Activated CD8-positive, alpha-beta T cell treated with anti-CD3 and anti-CD28 coated beads, Interleukin-2, amount 10 ng/mL, durations not matched to agents 7 days and 5 days (primary cell): ENCODE data around the gene MINDY4. TPM values are rescaled to one million over a fixed set of nuclear protein-coding genes. Genes with fewer than 3 reads are reported as not detected.

Experiments used
- ATAC-seq: fragments of 150-1000 bp; cut with Tn5 transposase; one replicate; pipeline ENCODE4 v1.10.0; 2021; ENCODE audit warnings: moderate library complexity
- CTCF ChIA-PET: fragments of 350-600 bp; sonication (Branson Sonifier 250); formaldehyde crosslinking; loops from one replicate; lab custom pipeline; 2021; ENCODE audit warnings: antibody characterized with exemption; lab: Charles Lee
- POLR2A ChIA-PET: fragments of 350-600 bp; sonication (Branson Sonifier 250); formaldehyde crosslinking; loops from one replicate; lab custom pipeline; 2021; ENCODE audit warnings: antibody characterized with exemption; lab: Charles Lee
- DNase-seq: peaks from one replicate; pipeline ENCODE4 v3.0.0-alpha.2; 2020
- H3K27ac Mint-ChIP-seq: one replicate; pipeline ENCODE4 v1.8.0; 2021; ENCODE audit warnings: mild to moderate bottlenecking, mixed read lengths
- H3K27me3 Mint-ChIP-seq: one replicate; pipeline ENCODE4 v1.8.0; 2021; ENCODE audit warnings: low read depth, mixed read lengths
- H3K36me3 Mint-ChIP-seq: one replicate; pipeline ENCODE4 v1.8.0; 2021; ENCODE audit warnings: low read depth, mixed read lengths
- H3K4me1 Mint-ChIP-seq: one replicate; pipeline ENCODE4 v1.8.0; 2021; ENCODE audit warnings: low read depth, mixed read lengths
- H3K4me3 Mint-ChIP-seq: one replicate; pipeline ENCODE4 v1.8.0; 2021; ENCODE audit warnings: mild to moderate bottlenecking, mixed read lengths
- H3K9me3 Mint-ChIP-seq: one replicate; pipeline ENCODE4 v1.8.0; 2022; ENCODE audit warnings: mixed read lengths; ENCODE audit not compliant: insufficient read depth
- total RNA-seq, 2 experiments: library from RNA; stranded (reverse); gene quantifications; one replicate each; pipeline ENCODE4 v1.2.3, GENCODE V29; 2021

The MINDY4 gene
- total RNA-seq, 2 experiments from 2014 or later: 1.3 to 1.5 TPM

DNA sequence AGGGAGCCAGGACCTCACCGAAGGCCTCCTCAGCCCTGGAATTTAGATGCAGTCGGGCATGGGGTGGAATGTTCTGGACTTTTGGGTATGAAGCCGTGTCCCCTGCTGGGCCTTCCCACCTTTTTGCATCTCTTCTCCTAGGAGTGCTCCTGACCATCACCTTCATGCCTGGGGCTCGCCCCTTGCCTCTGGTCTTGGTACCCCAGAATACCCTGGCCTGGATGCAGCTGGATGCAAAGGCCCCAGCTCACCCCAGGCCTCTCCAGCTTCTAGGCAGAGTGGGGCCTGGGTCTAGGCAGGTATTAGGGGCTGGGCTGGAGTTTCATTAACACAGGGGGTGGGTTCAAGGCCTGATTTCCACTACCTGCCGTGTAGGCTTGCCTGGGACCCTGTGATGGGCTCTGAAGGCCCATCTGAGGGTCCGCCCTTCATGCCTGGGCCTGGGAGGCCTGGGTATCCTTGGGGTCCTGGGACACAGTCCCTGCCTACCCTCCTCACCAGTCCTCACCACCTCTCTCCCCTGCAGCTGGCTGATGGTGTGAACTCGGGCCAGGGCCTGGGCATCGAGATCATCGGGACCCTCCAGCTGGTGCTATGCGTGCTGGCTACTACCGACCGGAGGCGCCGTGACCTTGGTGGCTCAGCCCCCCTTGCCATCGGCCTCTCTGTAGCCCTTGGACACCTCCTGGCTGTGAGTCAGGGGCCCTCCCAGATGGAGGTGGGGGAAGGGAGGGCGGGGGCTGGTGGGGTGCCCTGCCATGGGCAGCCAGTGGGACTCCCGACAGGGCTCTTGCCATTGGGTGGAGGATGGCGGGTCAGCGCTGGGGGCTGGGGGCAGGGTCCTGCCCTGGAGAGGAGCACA is 150.6 kb downstream of the MINDY4 start:
- ATAC-seq: no peak
- no peak overlapping the region for H3K4me3 Mint-ChIP-seq
- no peaks in the 10 kb centered on the region for H3K27me3 Mint-ChIP-seq
- no peak for DNase-seq
- H3K36me3 Mint-ChIP-seq: no peaks in the 10 kb centered on the region
- H3K4me1 Mint-ChIP-seq: no peaks in the 10 kb centered on the region
- no peaks in the 10 kb centered on the region for H3K9me3 Mint-ChIP-seq
- ChIA-PET POLR2A (no interaction called here), CTCF (no interaction called here)
- H3K27ac Mint-ChIP-seq: no peak overlapping the region

DNA sequence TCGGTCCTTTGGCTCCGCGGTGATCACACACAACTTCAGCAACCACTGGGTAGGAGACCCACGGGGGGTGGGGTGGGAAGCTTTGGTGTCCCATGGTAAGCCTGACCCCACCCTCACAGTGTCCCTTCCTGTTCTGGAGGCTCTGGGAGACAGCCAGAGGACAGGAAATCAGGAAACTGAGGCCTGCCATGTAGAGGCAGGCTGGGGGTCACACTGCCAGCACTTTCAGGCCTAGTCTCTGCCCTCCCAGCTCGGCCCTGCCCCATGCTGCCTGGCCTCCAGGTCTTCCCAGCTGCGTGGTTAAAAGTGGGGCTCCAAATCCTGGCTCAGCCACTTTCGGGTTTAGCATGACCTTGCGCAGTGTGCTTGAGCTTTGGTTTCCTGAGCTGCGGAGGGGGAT is 151.4 kb downstream of the MINDY4 start:
- no peak for DNase-seq
- POLR2A ChIA-PET: no interaction called here
- peaks cover 3% of the 10 kb centered on the region for H3K9me3 Mint-ChIP-seq

DNA sequence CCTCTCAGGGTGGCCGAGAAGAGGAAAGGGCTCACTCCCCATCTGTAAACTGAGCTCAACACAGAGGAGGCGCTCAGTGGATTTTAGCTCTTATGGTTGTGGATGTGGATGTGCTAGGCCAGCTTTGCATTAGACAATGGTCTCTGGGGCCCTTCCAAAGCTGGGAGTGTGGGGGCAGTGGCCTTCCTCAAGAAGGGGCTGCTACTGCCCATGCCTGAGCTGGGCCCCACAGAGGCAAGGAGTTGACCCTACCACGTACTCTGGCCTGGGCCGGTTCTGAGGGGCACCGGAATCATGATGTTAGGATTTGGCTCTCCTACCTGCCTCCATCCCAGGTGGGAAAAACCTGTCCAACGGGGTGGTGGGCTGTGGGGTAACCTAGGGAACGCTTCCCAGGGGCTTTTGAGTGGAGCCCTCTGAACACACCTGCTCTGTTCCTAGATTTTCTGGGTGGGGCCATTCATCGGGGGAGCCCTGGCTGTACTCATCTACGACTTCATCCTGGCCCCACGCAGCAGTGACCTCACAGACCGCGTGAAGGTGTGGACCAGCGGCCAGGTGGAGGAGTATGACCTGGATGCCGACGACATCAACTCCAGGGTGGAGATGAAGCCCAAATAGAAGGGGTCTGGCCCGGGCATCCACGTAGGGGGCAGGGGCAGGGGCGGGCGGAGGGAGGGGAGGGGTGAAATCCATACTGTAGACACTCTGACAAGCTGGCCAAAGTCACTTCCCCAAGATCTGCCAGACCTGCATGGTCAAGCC is 152.0 kb downstream of the MINDY4 start:
- no peaks in the 10 kb centered on the region for H3K4me1 Mint-ChIP-seq
- peaks cover 8% of the 10 kb centered on the region for H3K9me3 Mint-ChIP-seq
- DNase-seq (no peak), ATAC-seq (no peak)
- no peaks in the 10 kb centered on the region for H3K36me3 Mint-ChIP-seq
- ChIA-PET POLR2A (no interaction called here), CTCF (interaction anchor here (1.1 kb wide), 1 partner anchor 16 kb away, joined by 3 read pairs; no protein-coding TSS in a partner anchor)
- no peaks in the 10 kb centered on the region for H3K27me3 Mint-ChIP-seq
- no peak overlapping the region for H3K4me3 Mint-ChIP-seq
- H3K27ac Mint-ChIP-seq: no peak overlapping the region

More for the DNA sequence above, 151.4 kb downstream of the MINDY4 start:
- ATAC-seq: no peak
- Mint-ChIP-seq H3K4me1 (no peaks in the 10 kb centered on the region), H3K36me3 (no peaks in the 10 kb centered on the region), H3K27ac (no peak overlapping the region), H3K4me3 (no peak overlapping the region), H3K27me3 (no peaks in the 10 kb centered on the region)
- CTCF ChIA-PET: no interaction called here

DNA sequence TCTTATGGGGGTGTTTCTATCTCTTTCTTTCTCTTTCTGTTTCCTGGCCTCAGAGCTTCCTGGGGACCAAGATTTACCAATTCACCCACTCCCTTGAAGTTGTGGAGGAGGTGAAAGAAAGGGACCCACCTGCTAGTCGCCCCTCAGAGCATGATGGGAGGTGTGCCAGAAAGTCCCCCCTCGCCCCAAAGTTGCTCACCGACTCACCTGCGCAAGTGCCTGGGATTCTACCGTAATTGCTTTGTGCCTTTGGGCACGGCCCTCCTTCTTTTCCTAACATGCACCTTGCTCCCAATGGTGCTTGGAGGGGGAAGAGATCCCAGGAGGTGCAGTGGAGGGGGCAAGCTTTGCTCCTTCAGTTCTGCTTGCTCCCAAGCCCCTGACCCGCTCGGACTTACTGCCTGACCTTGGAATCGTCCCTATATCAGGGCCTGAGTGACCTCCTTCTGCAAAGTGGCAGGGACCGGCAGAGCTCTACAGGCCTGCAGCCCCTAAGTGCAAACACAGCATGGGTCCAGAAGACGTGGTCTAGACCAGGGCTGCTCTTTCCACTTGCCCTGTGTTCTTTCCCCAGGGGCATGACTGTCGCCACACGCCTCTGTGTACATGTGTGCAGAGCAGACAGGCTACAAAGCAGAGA is 152.7 kb downstream of the MINDY4 start:
- no peak for DNase-seq
- Mint-ChIP-seq H3K27ac (no peak overlapping the region), H3K9me3 (peaks cover 8% of the 10 kb centered on the region), H3K4me1 (no peaks in the 10 kb centered on the region), H3K36me3 (no peaks in the 10 kb centered on the region), H3K4me3 (no peak overlapping the region), H3K27me3 (no peaks in the 10 kb centered on the region)
- ChIA-PET CTCF (interaction anchor here (1.1 kb wide), 1 partner anchor 16 kb away, joined by 3 read pairs; no protein-coding TSS in a partner anchor), POLR2A (no interaction called here)
- ATAC-seq: no peak

DNA sequence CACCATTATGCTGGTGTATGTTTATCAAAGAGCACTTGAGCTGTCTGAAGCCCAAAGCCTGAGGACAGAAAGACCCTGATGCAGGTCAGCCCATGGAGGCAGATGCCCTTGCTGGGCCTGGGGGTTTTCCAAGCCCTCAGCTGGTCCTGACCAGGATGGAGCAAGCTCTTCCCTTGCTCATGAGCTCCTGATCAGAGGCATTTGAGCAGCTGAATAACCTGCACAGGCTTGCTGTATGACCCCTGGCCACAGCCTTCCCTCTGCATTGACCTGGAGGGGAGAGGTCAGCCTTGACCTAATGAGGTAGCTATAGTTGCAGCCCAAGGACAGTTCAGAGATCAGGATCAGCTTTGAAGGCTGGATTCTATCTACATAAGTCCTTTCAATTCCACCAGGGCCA is 153.4 kb downstream of the MINDY4 start:
- ChIA-PET CTCF (interaction anchor here (1.0 kb wide), 1 partner anchor 15 kb away, joined by 3 read pairs; no protein-coding TSS in a partner anchor), POLR2A (no interaction called here)
- DNase-seq: no peak
- H3K27ac Mint-ChIP-seq: no peak overlapping the region
- H3K36me3 Mint-ChIP-seq: no peaks in the 10 kb centered on the region
- peaks cover 3% of the 10 kb centered on the region for H3K27me3 Mint-ChIP-seq
- no peak for ATAC-seq
- H3K9me3 Mint-ChIP-seq: peaks cover 8% of the 10 kb centered on the region
- H3K4me3 Mint-ChIP-seq: no peak overlapping the region
- H3K4me1 Mint-ChIP-seq: no peaks in the 10 kb centered on the region

DNA sequence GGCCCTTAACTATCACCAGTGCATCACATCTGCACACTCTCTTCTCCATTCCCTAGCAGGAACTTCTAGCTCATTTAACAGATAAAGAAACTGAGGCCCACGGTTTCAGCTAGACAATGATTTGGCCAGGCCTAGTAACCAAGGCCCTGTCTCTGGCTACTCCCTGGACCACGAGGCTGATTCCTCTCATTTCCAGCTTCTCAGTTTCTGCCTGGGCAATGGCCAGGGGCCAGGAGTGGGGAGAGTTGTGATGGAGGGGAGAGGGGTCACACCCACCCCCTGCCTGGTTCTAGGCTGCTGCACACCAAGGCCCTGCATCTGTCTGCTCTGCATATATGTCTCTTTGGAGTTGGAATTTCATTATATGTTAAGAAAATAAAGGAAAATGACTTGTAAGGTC is 153.9 kb downstream of the MINDY4 start:
- CTCF ChIA-PET: interaction anchor here (1.0 kb wide), 1 partner anchor 14 kb away, joined by 3 read pairs; no protein-coding TSS in a partner anchor
- Mint-ChIP-seq H3K4me1 (no peaks in the 10 kb centered on the region), H3K36me3 (no peaks in the 10 kb centered on the region), H3K27me3 (peaks cover 7% of the 10 kb centered on the region), H3K27ac (no peak overlapping the region), H3K4me3 (no peak overlapping the region), H3K9me3 (peaks cover 8% of the 10 kb centered on the region)
- DNase-seq (no peak), ATAC-seq (no peak)
- POLR2A ChIA-PET: no interaction called here

DNA sequence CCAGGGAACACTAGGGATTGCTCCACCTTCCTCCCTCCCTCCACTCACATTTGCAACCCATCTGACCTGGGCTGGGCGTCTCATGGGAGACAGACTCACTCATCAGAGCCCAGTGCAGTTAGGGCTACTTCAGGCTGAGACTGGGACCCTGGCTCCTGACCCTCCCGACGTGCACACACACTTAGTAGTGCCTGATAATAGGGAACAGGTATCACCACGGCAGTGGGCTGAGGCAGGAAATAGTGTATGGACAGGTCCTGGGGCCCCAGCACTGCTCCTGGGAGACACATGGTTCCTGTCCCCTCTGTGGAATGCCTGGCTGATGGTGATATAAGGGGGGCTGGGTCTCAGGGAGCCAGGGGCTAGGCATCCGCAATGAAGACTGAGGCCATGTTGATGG is 154.7 kb downstream of the MINDY4 start:
- Mint-ChIP-seq H3K36me3 (no peaks in the 10 kb centered on the region), H3K27ac (no peak overlapping the region), H3K4me3 (no peak overlapping the region), H3K27me3 (peaks cover 7% of the 10 kb centered on the region), H3K9me3 (peaks cover 8% of the 10 kb centered on the region), H3K4me1 (no peaks in the 10 kb centered on the region)
- ATAC-seq: no peak
- ChIA-PET POLR2A (no interaction called here), CTCF (no interaction called here)
- no peak for DNase-seq

DNA sequence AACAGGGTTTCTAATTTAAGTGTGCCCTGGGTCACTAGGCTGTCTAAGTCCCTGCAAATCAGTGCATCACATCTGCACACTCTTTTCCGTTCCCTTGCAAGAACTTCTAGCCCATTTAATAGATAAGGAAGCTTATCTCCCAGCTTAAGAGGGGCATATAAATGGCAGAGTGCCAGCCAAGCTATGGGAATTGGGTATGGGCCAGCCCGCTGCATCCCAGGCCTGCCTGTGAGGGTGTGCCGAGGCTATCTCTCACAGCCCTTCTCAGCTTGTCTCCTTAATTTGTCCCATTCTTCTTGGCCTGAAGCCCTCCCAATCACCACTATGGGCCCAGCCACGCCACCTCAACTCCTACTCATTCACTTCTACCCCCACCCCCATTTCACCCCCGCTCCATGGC is 155.1 kb downstream of the MINDY4 start:
- peaks cover 7% of the 10 kb centered on the region for H3K27me3 Mint-ChIP-seq
- ChIA-PET POLR2A (no interaction called here), CTCF (no interaction called here)
- no peak overlapping the region for H3K27ac Mint-ChIP-seq
- H3K36me3 Mint-ChIP-seq: no peaks in the 10 kb centered on the region
- H3K4me1 Mint-ChIP-seq: no peaks in the 10 kb centered on the region
- no peak overlapping the region for H3K4me3 Mint-ChIP-seq
- H3K9me3 Mint-ChIP-seq: peaks cover 8% of the 10 kb centered on the region
- DNase-seq (no peak), ATAC-seq (no peak)

DNA sequence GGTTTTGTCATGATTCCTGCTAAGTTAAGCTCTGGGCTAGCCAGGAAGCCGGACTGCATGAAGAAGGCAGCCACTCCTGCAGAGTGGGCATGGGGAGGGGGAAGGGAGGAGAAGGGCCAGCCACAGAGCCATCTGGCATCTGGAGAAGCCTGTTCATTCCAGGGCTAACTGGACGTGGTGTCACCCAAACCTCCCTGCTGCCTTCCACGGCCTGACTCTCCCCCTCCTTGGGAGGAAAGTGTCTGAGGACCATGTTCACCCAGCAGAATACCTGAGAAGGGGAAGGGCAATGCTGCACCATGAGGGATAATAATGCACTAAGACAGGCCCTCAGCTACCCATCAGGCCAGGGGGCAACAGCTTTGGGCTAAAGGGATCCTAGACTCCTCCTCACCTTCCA is 155.8 kb downstream of the MINDY4 start:
- ATAC-seq (no peak), DNase-seq (no peak)
- no peaks in the 10 kb centered on the region for H3K36me3 Mint-ChIP-seq
- ChIA-PET POLR2A (no interaction called here), CTCF (no interaction called here)
- H3K4me3 Mint-ChIP-seq: no peak overlapping the region
- H3K27me3 Mint-ChIP-seq: peaks cover 7% of the 10 kb centered on the region
- H3K4me1 Mint-ChIP-seq: no peaks in the 10 kb centered on the region
- peaks cover 8% of the 10 kb centered on the region for H3K9me3 Mint-ChIP-seq
- H3K27ac Mint-ChIP-seq: no peak overlapping the region

DNA sequence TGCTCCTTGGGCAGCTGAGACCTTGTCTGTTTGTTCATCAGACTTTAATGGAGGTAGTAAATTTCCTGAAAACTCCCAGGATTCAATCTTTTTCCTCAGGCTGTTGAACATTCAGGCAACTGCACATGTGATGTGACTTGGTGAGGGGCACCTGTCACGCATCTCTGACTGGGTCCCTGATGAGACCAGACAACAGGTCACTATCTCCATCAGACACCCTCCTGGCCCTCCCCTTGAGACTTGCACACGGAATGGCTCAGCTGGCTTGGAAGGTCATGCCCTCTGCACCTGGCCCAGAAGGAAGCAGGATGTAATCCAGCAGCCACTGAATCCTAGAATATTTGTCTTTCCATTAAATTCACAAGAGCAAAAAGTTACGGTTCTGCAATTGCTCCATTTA is 156.3 kb downstream of the MINDY4 start:
- no peak for DNase-seq
- H3K9me3 Mint-ChIP-seq: peaks cover 8% of the 10 kb centered on the region
- H3K4me3 Mint-ChIP-seq: no peak overlapping the region
- CTCF ChIA-PET: interaction anchor here (3.2 kb wide), 1 partner anchor 11 kb away, joined by 18 read pairs; no protein-coding TSS in a partner anchor
- no peaks in the 10 kb centered on the region for H3K36me3 Mint-ChIP-seq
- POLR2A ChIA-PET: no interaction called here
- no peak for ATAC-seq
- no peaks in the 10 kb centered on the region for H3K4me1 Mint-ChIP-seq
- H3K27ac Mint-ChIP-seq: no peak overlapping the region
- peaks cover 7% of the 10 kb centered on the region for H3K27me3 Mint-ChIP-seq

DNA sequence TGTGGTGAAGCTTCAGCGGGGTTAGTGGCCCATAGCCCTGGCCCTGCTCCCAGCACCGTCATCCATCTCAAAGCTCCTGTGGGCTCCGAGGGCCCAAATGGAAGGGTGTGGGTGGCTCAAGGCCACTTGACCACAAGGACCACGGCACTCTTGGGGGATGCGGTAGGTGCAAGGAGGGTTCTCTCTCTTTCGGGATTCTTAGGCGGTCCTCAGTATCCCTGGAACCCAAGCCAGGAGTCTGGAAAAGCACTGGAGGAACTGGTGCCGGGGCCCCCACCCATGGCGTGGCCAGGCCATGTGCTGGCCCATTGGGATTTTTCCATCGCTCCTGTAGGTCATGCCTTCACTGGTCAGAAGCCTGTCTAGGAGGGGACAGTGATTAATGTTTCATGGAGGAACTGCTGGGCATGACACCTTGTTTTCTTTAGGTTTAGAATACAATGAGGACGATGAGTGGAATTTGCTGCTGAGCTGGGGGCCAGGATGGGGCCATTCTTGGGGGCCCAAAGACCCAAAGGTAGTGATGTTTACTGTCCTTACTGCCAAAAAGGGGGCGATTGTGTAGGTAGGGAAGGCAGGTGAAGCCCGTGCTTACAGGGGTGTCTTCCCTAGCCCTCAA is 157.1 kb downstream of the MINDY4 start:
- peaks cover 8% of the 10 kb centered on the region for H3K9me3 Mint-ChIP-seq
- no peaks in the 10 kb centered on the region for H3K36me3 Mint-ChIP-seq
- peaks cover 7% of the 10 kb centered on the region for H3K27me3 Mint-ChIP-seq
- H3K4me3 Mint-ChIP-seq: no peak overlapping the region
- H3K27ac Mint-ChIP-seq: no peak overlapping the region
- H3K4me1 Mint-ChIP-seq: no peaks in the 10 kb centered on the region
- no peak for ATAC-seq
- ChIA-PET CTCF (interaction anchor here (3.2 kb wide), 1 partner anchor 10 kb away, joined by 18 read pairs; no protein-coding TSS in a partner anchor), POLR2A (no interaction called here)
- no peak for DNase-seq
